OCI-LY1 (cell line): ENCODE results near the gene PIGW.

ENCODE experiments used
- H2AFZ ChIP-seq: fragments of 200-600 bp; sonication (generic), shearing (Covaris generic); 2 replicates; pipeline ENCODE4 v1.6.0; 2014; ENCODE audit warnings: antibody characterized with exemption, mild to moderate bottlenecking, low read length
- H3F3A ChIP-seq: fragments of 200-600 bp; sonication (generic), shearing (Covaris generic); 2 replicates; pipeline ENCODE4 v1.6.0; 2014; ENCODE audit warnings: mild to moderate bottlenecking, antibody characterized with exemption, low read length, moderate library complexity; ENCODE audit not compliant: insufficient read depth
- H3K27ac ChIP-seq: fragments of 200-600 bp; sonication (generic); 2 replicates; pipeline ENCODE4 v1.5.1; 2014; ENCODE audit warnings: low read length, mixed run types, mild to moderate bottlenecking, low read depth; ENCODE audit not compliant: poor library complexity, severe bottlenecking
- H3K27me3 ChIP-seq: fragments of 200-600 bp; sonication (generic); 2 replicates; pipeline ENCODE4 v1.6.0; 2014; ENCODE audit warnings: antibody characterized with exemption, mild to moderate bottlenecking, low read length, moderate library complexity; ENCODE audit not compliant: insufficient read depth
- H3K36me3 ChIP-seq: fragments of 200-600 bp; sonication (generic); 2 replicates; pipeline ENCODE4 v1.6.1; 2014; ENCODE audit warnings: mild to moderate bottlenecking, antibody characterized with exemption, low read length, moderate library complexity, mixed read lengths; ENCODE audit not compliant: insufficient read depth
- H3K4me1 ChIP-seq: fragments of 200-600 bp; sonication (generic); 2 replicates; pipeline ENCODE4 v1.5.1; 2014; ENCODE audit warnings: mild to moderate bottlenecking, low read length, moderate library complexity; ENCODE audit not compliant: insufficient read depth, severe bottlenecking
- H3K4me2 ChIP-seq: fragments of 200-600 bp; sonication (generic), shearing (Covaris generic); 2 replicates; pipeline ENCODE4 v1.6.1; 2014; ENCODE audit warnings: low read length
- H3K4me3 ChIP-seq: fragments of 200-600 bp; sonication (generic); 2 replicates; pipeline ENCODE4 v1.5.1; 2014; ENCODE audit warnings: low read length, low read depth, mild to moderate bottlenecking, mixed read lengths; ENCODE audit not compliant: poor library complexity, severe bottlenecking
- H3K79me2 ChIP-seq: fragments of 200-600 bp; shearing (Covaris generic); 2 replicates; pipeline ENCODE4 v1.6.1; 2016; ENCODE audit warnings: mixed run types, low read length, mixed read lengths; ENCODE audit not compliant: insufficient read depth
- H3K9ac ChIP-seq: fragments of 200-600 bp; sonication (generic), shearing (Covaris generic); 2 replicates; pipeline ENCODE4 v1.6.1; 2014; ENCODE audit warnings: mild to moderate bottlenecking, low read length, mixed read lengths
- H3K9me2 ChIP-seq: fragments of 200-600 bp; sonication (generic), shearing (Covaris generic); 2 replicates; pipeline ENCODE4 v1.6.1; 2014; ENCODE audit warnings: low read depth, mild to moderate bottlenecking, low read length, mixed read lengths
- H3K9me3 ChIP-seq: fragments of 200-600 bp; shearing (Covaris generic); 2 replicates; pipeline ENCODE4 v1.6.1; 2014; ENCODE audit warnings: low read length, mixed read lengths
- H4K20me1 ChIP-seq: fragments of 200-600 bp; sonication (generic), shearing (Covaris generic); 2 replicates; pipeline ENCODE4 v1.6.0; 2016; ENCODE audit warnings: mild to moderate bottlenecking, low read length; ENCODE audit not compliant: insufficient read depth
- CTCF ChIP-seq: fragments of 200-600 bp; sonication (generic), shearing (Covaris generic); IDR thresholded peaks from 2 replicates; pipeline ENCODE4 v1.5.1; 2017; ENCODE audit warnings: mild to moderate bottlenecking, antibody characterized with exemption, low read length, moderate library complexity, mixed read lengths
- EZH2 ChIP-seq: fragments of 200-600 bp; sonication (generic), shearing (Covaris generic); IDR thresholded peaks from 2 replicates; pipeline ENCODE4 v1.8.0; 2017; ENCODE audit warnings: borderline replicate concordance, mixed run types, mild to moderate bottlenecking, antibody characterized with exemption, low read length, moderate library complexity, mixed read lengths

The PIGW gene

DNA sequence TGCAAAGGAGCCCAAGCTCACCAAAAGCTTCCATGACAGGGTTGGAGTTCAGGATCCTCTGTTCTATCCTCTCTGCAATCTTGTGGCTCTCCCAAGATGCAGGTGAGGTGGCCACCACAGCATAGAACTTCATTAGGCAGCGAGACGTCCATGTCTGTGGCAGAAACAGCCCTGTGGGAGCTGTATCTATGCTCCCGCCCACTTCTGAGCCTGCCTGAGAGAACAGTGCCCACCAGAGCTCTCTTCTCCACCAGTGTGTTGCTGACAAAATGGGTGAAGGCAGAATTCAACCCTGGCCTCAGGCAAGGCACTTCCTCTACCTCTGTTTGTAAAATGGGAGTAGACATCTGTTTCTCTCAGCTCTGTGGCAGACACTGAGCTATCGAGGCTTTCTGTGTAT lies 18.9 kb upstream of the PIGW start:
- no peak overlapping the region for H3K9ac ChIP-seq
- H3K36me3 ChIP-seq: peaks cover 74% of the 10 kb centered on the region
- H3K79me2 ChIP-seq: no peaks in the 10 kb centered on the region
- H3K27ac ChIP-seq: no peak overlapping the region
- no peaks in the 10 kb centered on the region for H3F3A ChIP-seq
- no peaks in the 10 kb centered on the region for H3K9me2 ChIP-seq
- TF ChIP-seq EZH2 (no peak), CTCF (no peak)
- H3K4me2 ChIP-seq: no peak overlapping the region
- H3K4me1 ChIP-seq: peaks cover 8% of the 10 kb centered on the region
- H3K4me3 ChIP-seq: no peak overlapping the region
- no peak overlapping the region for H2AFZ ChIP-seq
- H4K20me1 ChIP-seq: no peaks in the 10 kb centered on the region
- no peaks in the 10 kb centered on the region for H3K9me3 ChIP-seq
- H3K27me3 ChIP-seq: no peaks in the 10 kb centered on the region

DNA sequence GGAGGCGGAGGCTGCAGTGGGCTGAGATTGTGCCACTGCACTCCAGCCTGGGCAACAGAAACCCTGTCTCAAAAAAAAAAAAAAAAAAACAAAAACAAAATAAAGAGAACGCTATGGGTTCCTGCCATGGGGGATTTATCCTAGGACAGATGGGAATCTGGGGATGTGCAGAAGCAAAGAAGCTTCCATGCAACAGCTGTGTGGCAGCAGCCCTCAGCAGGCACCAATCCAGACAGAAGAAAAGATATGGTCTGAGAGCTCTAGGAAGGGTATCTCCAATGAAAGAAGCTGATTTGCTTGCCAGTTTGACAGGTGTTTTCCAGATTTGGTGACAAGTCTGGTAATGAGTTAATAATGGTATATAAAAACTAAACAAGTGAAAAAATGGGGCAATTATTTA lies 11.7 kb upstream of the PIGW start:
- H3K36me3 ChIP-seq: peaks cover 77% of the 10 kb centered on the region

DNA sequence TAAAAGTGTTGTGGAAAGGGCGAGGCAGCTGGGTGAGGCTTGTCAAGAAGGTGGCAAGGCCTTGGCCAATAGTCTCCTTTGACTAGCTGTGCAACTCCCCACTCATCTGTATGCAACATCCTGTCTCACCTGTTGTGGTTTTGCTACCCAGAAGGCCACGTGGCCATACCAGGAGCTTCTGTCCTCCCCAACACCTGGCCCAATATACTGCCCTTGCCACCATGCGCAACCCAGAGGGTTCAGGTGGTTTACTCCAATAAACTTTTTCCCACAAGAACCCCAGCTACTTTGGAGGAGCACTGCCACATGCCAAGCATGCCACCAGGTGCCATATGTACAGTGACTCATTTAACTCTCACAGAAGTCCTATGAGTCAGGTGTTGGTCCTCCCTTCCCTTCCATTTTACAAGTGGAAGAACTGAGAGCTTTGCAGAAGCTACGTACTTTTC lies 10.3 kb upstream of the PIGW start:
- Histone ChIP-seq H3K27ac (no peak overlapping the region), H3K4me2 (no peak overlapping the region), H3K36me3 (peaks cover 83% of the 10 kb centered on the region), H3F3A (no peaks in the 10 kb centered on the region), H3K4me1 (no peaks in the 10 kb centered on the region), H2AFZ (no peak overlapping the region), H3K9me2 (no peaks in the 10 kb centered on the region), H3K9me3 (no peaks in the 10 kb centered on the region), H3K4me3 (no peak overlapping the region), H3K79me2 (no peaks in the 10 kb centered on the region), H3K27me3 (no peaks in the 10 kb centered on the region), H4K20me1 (no peaks in the 10 kb centered on the region), H3K9ac (no peak overlapping the region)
- no peak for TF ChIP-seq EZH2

More for the DNA sequence above, 11.7 kb upstream of the PIGW start:
- H3K4me1 ChIP-seq: peaks cover 8% of the 10 kb centered on the region
- H4K20me1 ChIP-seq: no peaks in the 10 kb centered on the region
- no peak overlapping the region for H3K4me2 ChIP-seq
- no peak overlapping the region for H3K27ac ChIP-seq
- H2AFZ ChIP-seq: no peak overlapping the region
- H3K9me3 ChIP-seq: no peaks in the 10 kb centered on the region
- no peaks in the 10 kb centered on the region for H3K9me2 ChIP-seq
- no peaks in the 10 kb centered on the region for H3K27me3 ChIP-seq
- H3K9ac ChIP-seq: no peak overlapping the region
- H3K4me3 ChIP-seq: no peak overlapping the region
- no peak for TF ChIP-seq EZH2
- no peak for TF ChIP-seq CTCF
- H3K79me2 ChIP-seq: no peaks in the 10 kb centered on the region
- H3F3A ChIP-seq: no peaks in the 10 kb centered on the region

GRCh38 chr17:36525113-36525512 lies 9.7 kb upstream of the PIGW start:
- no peak overlapping the region for H3K4me3 ChIP-seq
- no peak overlapping the region for H3K4me2 ChIP-seq
- H4K20me1 ChIP-seq: no peaks in the 10 kb centered on the region
- no peaks in the 10 kb centered on the region for H3K9me2 ChIP-seq
- H3K9me3 ChIP-seq: no peaks in the 10 kb centered on the region
- no peak overlapping the region for H2AFZ ChIP-seq
- no peak overlapping the region for H3K27ac ChIP-seq
- H3F3A ChIP-seq: no peaks in the 10 kb centered on the region
- H3K36me3 ChIP-seq: peaks cover 83% of the 10 kb centered on the region
- no peak overlapping the region for H3K9ac ChIP-seq
- H3K27me3 ChIP-seq: no peaks in the 10 kb centered on the region
- no peaks in the 10 kb centered on the region for H3K79me2 ChIP-seq
- H3K4me1 ChIP-seq: no peaks in the 10 kb centered on the region
- TF ChIP-seq CTCF: no peak
- TF ChIP-seq EZH2: no peak
